Activated T-cell treated with anti-CD3 and anti-CD28 coated beads, Interleukin-2, amount 50 U/mL, for 4 hours (primary cell): ENCODE measurements around the gene C2CD2. TPM values are rescaled to one million over a fixed set of nuclear protein-coding genes. Genes with fewer than 3 reads are reported as not detected.
"Not testable (repeated sequence)": the region's sequence is repeated elsewhere in the genome, so short reads cannot be mapped to it uniquely, and the experiment has no call there.

ENCODE experiments used
- ATAC-seq, 2 donors: fragments of 200-7000 bp; cut with Tn5 transposase; one replicate each; pipeline ENCODE4 v1.10.0; 2021
- DNase-seq: peaks from one replicate; pipeline ENCODE4 v3.0.0-alpha.2; 2020
- H3K27me3 Mint-ChIP-seq: one replicate; pipeline ENCODE4 v1.8.0; 2021; ENCODE audit warnings: low read depth, mixed read lengths
- H3K36me3 Mint-ChIP-seq: one replicate; pipeline ENCODE4 v1.8.0; 2022; ENCODE audit warnings: mixed read lengths; ENCODE audit not compliant: insufficient read depth
- H3K4me1 Mint-ChIP-seq: one replicate; pipeline ENCODE4 v1.8.0; 2021; ENCODE audit warnings: low read depth, mixed read lengths
- H3K4me3 Mint-ChIP-seq: one replicate; pipeline ENCODE4 v1.8.0; 2021; ENCODE audit warnings: mild to moderate bottlenecking, moderate library complexity, mixed read lengths
- H3K9me3 Mint-ChIP-seq: one replicate; pipeline ENCODE4 v1.8.0; 2021; ENCODE audit warnings: mixed read lengths
- total RNA-seq, 3 donors: library from RNA; stranded (reverse); gene quantifications; one replicate each; pipeline ENCODE4 v1.2.1, GENCODE V29; 2021

C2CD2 gene
- total RNA-seq, 3 donors from 2014 or later: 1.6 to 7.4 (median 4.3) TPM

- no peak for ATAC-seq
- peaks cover 3% of the 10 kb centered on the region for H3K9me3 Mint-ChIP-seq
- H3K27me3 Mint-ChIP-seq: no peaks in the 10 kb centered on the region
- H3K4me3 Mint-ChIP-seq: no peak overlapping the region
- no peaks in the 10 kb centered on the region for H3K36me3 Mint-ChIP-seq
- DNase-seq: no peak
- H3K4me1 Mint-ChIP-seq: peaks cover 13% of the 10 kb centered on the region
These were observed 17.2 kb upstream of the C2CD2 start for GRCh38 chr21:41970751-41971653.

DNA sequence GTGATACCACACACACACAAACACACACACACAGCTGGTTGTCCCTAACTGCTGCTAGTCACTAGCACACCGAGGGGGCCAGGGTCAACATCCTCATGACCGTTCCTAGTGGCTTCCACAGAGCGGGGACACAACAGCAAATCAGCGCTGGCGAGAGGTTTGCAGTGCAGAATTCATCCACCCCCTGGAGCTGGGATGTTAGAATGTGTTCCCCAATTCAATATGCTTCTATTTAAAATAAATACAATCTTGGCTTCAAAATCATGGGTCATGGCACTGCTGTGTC, 16.2 kb upstream of the C2CD2 start:
- ATAC-seq (no peak), DNase-seq (no peak)
- Mint-ChIP-seq H3K4me3 (no peak overlapping the region), H3K27me3 (peaks cover 2% of the 10 kb centered on the region), H3K4me1 (peaks cover 13% of the 10 kb centered on the region), H3K36me3 (no peaks in the 10 kb centered on the region), H3K9me3 (peaks cover 3% of the 10 kb centered on the region)

DNA sequence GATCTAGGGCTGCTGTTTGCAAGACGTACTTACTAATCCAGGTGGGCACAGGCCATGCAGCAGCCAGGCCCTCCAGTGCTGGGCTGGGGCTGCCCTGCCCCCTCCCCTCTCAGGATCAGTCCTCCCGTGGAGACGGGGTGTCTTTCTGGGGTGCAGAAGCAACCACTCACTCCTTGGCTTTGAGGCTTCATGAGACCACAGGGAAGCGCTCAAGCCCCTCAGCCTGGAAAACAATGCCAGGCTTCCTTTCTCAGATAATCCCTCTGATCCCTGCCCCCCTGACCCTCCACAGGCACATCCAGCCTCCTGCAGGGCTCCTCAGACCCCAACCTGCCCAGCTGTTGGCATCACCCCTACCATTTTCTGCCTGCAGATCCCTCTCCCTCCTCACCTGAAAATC, 13.9 kb upstream of the C2CD2 start:
- Mint-ChIP-seq H3K27me3 (peaks cover 9% of the 10 kb centered on the region), H3K9me3 (peaks cover 2% of the 10 kb centered on the region), H3K4me3 (no peak overlapping the region), H3K4me1 (no peaks in the 10 kb centered on the region), H3K36me3 (no peaks in the 10 kb centered on the region)
- ATAC-seq (no peak), DNase-seq (no peak)

- Mint-ChIP-seq H3K9me3 (no peaks in the 10 kb centered on the region), H3K36me3 (no peaks in the 10 kb centered on the region), H3K4me1 (no peaks in the 10 kb centered on the region), H3K27me3 (peaks cover 15% of the 10 kb centered on the region), H3K4me3 (no peak overlapping the region)
- no peak for DNase-seq
- no peak for ATAC-seq
These were observed 13.2 kb upstream of the C2CD2 start for GRCh38 chr21:41966872-41967621.

GRCh38 chr21:41966041-41966833, 12.4 kb upstream of the C2CD2 start:
- ATAC-seq (no peak), DNase-seq (no peak)
- Mint-ChIP-seq H3K4me3 (no peak overlapping the region), H3K4me1 (no peaks in the 10 kb centered on the region), H3K27me3 (peaks cover 22% of the 10 kb centered on the region), H3K9me3 (no peaks in the 10 kb centered on the region), H3K36me3 (no peaks in the 10 kb centered on the region)

- Mint-ChIP-seq H3K27me3 (peaks cover 26% of the 10 kb centered on the region), H3K4me3 (no peak overlapping the region), H3K9me3 (no peaks in the 10 kb centered on the region), H3K4me1 (no peaks in the 10 kb centered on the region), H3K36me3 (no peaks in the 10 kb centered on the region)
- no peak for DNase-seq
- no peak for ATAC-seq
These were observed 11.7 kb upstream of the C2CD2 start for GRCh38 chr21:41965461-41966013.

DNA sequence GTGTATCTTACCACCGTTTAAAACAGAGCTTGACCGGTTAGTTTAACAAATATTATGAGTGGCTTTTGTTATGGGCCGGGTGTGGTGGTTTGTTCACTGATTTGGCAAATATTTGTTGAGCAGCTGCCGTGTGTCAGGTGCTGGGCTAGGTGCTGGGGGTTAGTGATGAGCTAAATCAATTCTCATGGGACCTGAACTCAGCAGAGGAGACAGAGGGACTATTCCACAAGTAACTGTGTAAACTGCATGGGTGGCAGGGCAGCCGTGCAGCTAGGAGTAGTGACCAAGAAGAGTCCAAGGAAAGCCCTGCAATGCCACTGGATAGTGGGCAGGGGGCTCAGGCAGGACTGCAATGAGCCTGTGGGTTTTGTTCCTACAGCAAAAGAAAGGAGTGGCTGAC, 11.2 kb upstream of the C2CD2 start:
- no peak for ATAC-seq
- peaks cover 30% of the 10 kb centered on the region for H3K27me3 Mint-ChIP-seq
- no peaks in the 10 kb centered on the region for H3K36me3 Mint-ChIP-seq
- DNase-seq: no peak
- no peak overlapping the region for H3K4me3 Mint-ChIP-seq
- H3K4me1 Mint-ChIP-seq: no peaks in the 10 kb centered on the region
- H3K9me3 Mint-ChIP-seq: no peaks in the 10 kb centered on the region

GRCh38 chr21:41964171-41964570, 10.4 kb upstream of the C2CD2 start:
- Mint-ChIP-seq H3K4me3 (no peak overlapping the region), H3K36me3 (no peaks in the 10 kb centered on the region), H3K4me1 (no peaks in the 10 kb centered on the region), H3K27me3 (peaks cover 30% of the 10 kb centered on the region), H3K9me3 (no peaks in the 10 kb centered on the region)
- no peak for ATAC-seq
- no peak for DNase-seq

GRCh38 chr21:41962425-41962966, 8.7 kb upstream of the C2CD2 start:
- no peaks in the 10 kb centered on the region for H3K36me3 Mint-ChIP-seq

GRCh38 chr21:41961753-41962152, 7.9 kb upstream of the C2CD2 start:
- no peaks in the 10 kb centered on the region for H3K4me1 Mint-ChIP-seq
- no peak for ATAC-seq
- H3K27me3 Mint-ChIP-seq: peaks cover 33% of the 10 kb centered on the region
- H3K9me3 Mint-ChIP-seq: no peaks in the 10 kb centered on the region
- no peak overlapping the region for H3K4me3 Mint-ChIP-seq
- no peak for DNase-seq
- no peaks in the 10 kb centered on the region for H3K36me3 Mint-ChIP-seq

More at GRCh38 chr21:41962425-41962966, 8.7 kb upstream of the C2CD2 start:
- Mint-ChIP-seq H3K4me1 (no peaks in the 10 kb centered on the region), H3K4me3 (no peak overlapping the region), H3K9me3 (no peaks in the 10 kb centered on the region), H3K27me3 (peaks cover 30% of the 10 kb centered on the region)
- DNase-seq (no peak), ATAC-seq (no peak)

GRCh38 chr21:41961282-41961701, 7.5 kb upstream of the C2CD2 start:
- Mint-ChIP-seq H3K4me1 (no peaks in the 10 kb centered on the region), H3K36me3 (no peaks in the 10 kb centered on the region), H3K9me3 (no peaks in the 10 kb centered on the region), H3K27me3 (peaks cover 33% of the 10 kb centered on the region), H3K4me3 (no peak overlapping the region)
- DNase-seq (no peak), ATAC-seq (no peak)

DNA sequence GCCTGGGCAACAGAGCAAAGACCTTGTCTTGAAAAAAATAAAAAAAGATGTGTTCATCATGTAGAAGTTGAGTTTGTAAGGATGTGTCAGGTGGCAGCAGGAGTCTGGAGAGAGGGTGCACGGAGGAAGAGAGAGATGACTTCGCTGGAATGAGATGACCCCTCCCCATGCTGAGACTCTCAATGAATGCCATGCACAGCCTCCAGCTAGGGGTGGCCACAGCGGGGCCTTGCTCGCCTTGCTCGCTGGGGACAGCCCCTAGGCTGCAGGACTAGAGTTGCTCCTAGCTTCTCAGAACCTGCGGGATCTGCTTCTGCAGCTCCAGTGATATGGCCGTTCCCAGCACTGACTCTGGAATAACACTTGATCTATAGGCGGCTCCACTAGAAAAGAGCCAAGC, 6.6 kb upstream of the C2CD2 start:
- H3K4me1 Mint-ChIP-seq: no peaks in the 10 kb centered on the region

GRCh38 chr21:41959697-41960096, 5.9 kb upstream of the C2CD2 start:
- H3K27me3 Mint-ChIP-seq: peaks cover 36% of the 10 kb centered on the region
- ATAC-seq, H3K36me3 Mint-ChIP-seq, H3K4me1 Mint-ChIP-seq, DNase-seq, H3K9me3 Mint-ChIP-seq, H3K4me3 Mint-ChIP-seq: not testable (repeated sequence)

More for the DNA sequence above, 6.6 kb upstream of the C2CD2 start:
- no peaks in the 10 kb centered on the region for H3K9me3 Mint-ChIP-seq
- DNase-seq (no peak), ATAC-seq (no peak)
- H3K27me3 Mint-ChIP-seq: peaks cover 36% of the 10 kb centered on the region
- no peaks in the 10 kb centered on the region for H3K36me3 Mint-ChIP-seq
- H3K4me3 Mint-ChIP-seq: no peak overlapping the region
